Suprapubic skin (tissue), 3 donors: ENCODE data around the gene MCM5.

Experiments used
- CTCF ChIP-seq, 2 donors: fragments of 200-600 bp in 1 of 2; fragments of 450-650 bp in 1 of 2; sonication (generic) in 1 of 2; IDR thresholded peaks; one replicate each; pipeline ENCODE4 v1.5.1; 2016 to 2019; ENCODE audit warnings: antibody characterized with exemption in 2 of 2, mild to moderate bottlenecking in 1 of 2, moderate library complexity in 1 of 2
- POLR2A ChIP-seq, 2 donors: fragments of 450-650 bp; IDR thresholded peaks; one replicate each; pipeline ENCODE4 v1.6.1; 2017; ENCODE audit warnings: antibody characterized with exemption in 2 of 2, mild to moderate bottlenecking in 2 of 2, moderate library complexity in 2 of 2

GRCh38 chr22:35411102-35411501 is 11.2 kb downstream of the MCM5 start:
- TF ChIP-seq CTCF (IDR thresholded peaks at IDR 0.05) (no peak), POLR2A (IDR thresholded peaks at IDR 0.05) (no peak)
